HEK293 (cell line): ENCODE results near the gene AGO3.

ENCODE experiments used
- CTCF ChIA-PET: fragments of 350-600 bp; formaldehyde crosslinking; extraction: SDS; loops from one replicate; lab custom pipeline; 2021; ENCODE audit warnings: antibody characterized with exemption; lab: Yijun Ruan, JAX
- POLR2A ChIA-PET: fragments of 300-600 bp; formaldehyde crosslinking; extraction: SDS; loops from one replicate; lab custom pipeline; 2020; ENCODE audit warnings: antibody characterized with exemption, inconsistent platforms; lab: Yijun Ruan, JAX
- H3K27ac ChIP-seq: fragments of 200-500 bp; sonication (Bioruptor generic); 2 replicates; pipeline ENCODE4 v1.5.1; 2014; ENCODE audit warnings: low read depth, low read length, control low read depth, inconsistent platforms; ENCODE audit errors: extremely low read depth
- H3K36me3 ChIP-seq, 2 experiments: fragments of 200-500 bp in 1 of 2; sonication (Bioruptor generic) in 1 of 2; 1 replicate in 1 of 2; 2 replicates in 1 of 2; pipeline ENCODE4 v1.5.1; 2014 to 2017; ENCODE audit warnings: inconsistent platforms in 2 of 2, low read length in 2 of 2; ENCODE audit not compliant: control insufficient read depth in 2 of 2, insufficient read depth in 1 of 2
- H3K4me1 ChIP-seq: fragments of 200-500 bp; sonication (Bioruptor generic); 2 replicates; pipeline ENCODE4 v1.5.1; 2014; ENCODE audit warnings: mild to moderate bottlenecking, low read length, inconsistent platforms; ENCODE audit not compliant: control insufficient read depth, insufficient read depth
- H3K4me3 ChIP-seq: 2 replicates; pipeline ENCODE4 v1.5.1; 2011; ENCODE audit warnings: low read depth, mild to moderate bottlenecking, control low read depth, low read length, moderate library complexity
- H3K9me3 ChIP-seq: fragments of 200-500 bp; sonication (Bioruptor generic); 2 replicates; pipeline ENCODE4 v1.5.1; 2014; ENCODE audit warnings: low read depth, low read length, inconsistent platforms; ENCODE audit not compliant: control insufficient read depth, insufficient read depth
- HOXA7 ChIP-seq: sonication (generic); formaldehyde crosslinking; IDR thresholded peaks from 2 replicates; pipeline ENCODE4 v1.8.1; 2022; ENCODE audit warnings: missing genetic modification reagents, borderline replicate concordance
- OVOL3 ChIP-seq: fragments of 450-650 bp; formaldehyde crosslinking; IDR thresholded peaks from 2 replicates; pipeline ENCODE4 v1.5.1; 2016; ENCODE audit warnings: missing biosample characterization, missing genetic modification characterization
- PRDM6 ChIP-seq: fragments of 450-650 bp; formaldehyde crosslinking; IDR thresholded peaks from 2 replicates; pipeline ENCODE4 v1.5.1; 2017; ENCODE audit warnings: missing biosample characterization, missing genetic modification characterization
- ZBTB17 ChIP-seq: fragments of 450-650 bp; formaldehyde crosslinking; IDR thresholded peaks from 2 replicates; pipeline ENCODE4 v1.5.1; 2016; ENCODE audit warnings: missing biosample characterization, missing genetic modification characterization
- ZNF112 ChIP-seq: fragments of 450-650 bp; formaldehyde crosslinking; IDR thresholded peaks from 2 replicates; pipeline ENCODE4 v1.5.0; 2017; ENCODE audit warnings: missing biosample characterization, missing genetic modification characterization
- ZNF223 ChIP-seq: fragments of 450-650 bp; formaldehyde crosslinking; IDR thresholded peaks from 2 replicates; pipeline ENCODE4 v1.5.1; 2016; ENCODE audit warnings: missing biosample characterization, missing genetic modification characterization
- ZNF341 ChIP-seq: fragments of 450-650 bp; formaldehyde crosslinking; IDR thresholded peaks from 2 replicates; pipeline ENCODE4; 2016; ENCODE audit warnings: low read depth, missing biosample characterization, missing genetic modification characterization
- ZNF354C ChIP-seq: fragments of 450-650 bp; formaldehyde crosslinking; IDR thresholded peaks from 2 replicates; pipeline ENCODE4 v1.5.1; 2016; ENCODE audit warnings: missing biosample characterization, missing genetic modification characterization, low read depth, borderline replicate concordance
- ZNF391 ChIP-seq: fragments of 450-650 bp; formaldehyde crosslinking; IDR thresholded peaks from 2 replicates; pipeline ENCODE4 v1.5.1; 2016; ENCODE audit warnings: low read depth, missing biosample characterization, missing genetic modification characterization, borderline replicate concordance
- ZNF404 ChIP-seq: fragments of 450-650 bp; formaldehyde crosslinking; IDR thresholded peaks from 2 replicates; pipeline ENCODE4 v1.5.1; 2017; ENCODE audit warnings: missing biosample characterization, missing genetic modification characterization
- ZNF488 ChIP-seq: fragments of 450-650 bp; formaldehyde crosslinking; IDR thresholded peaks from 2 replicates; pipeline ENCODE4 v1.5.1; 2016; ENCODE audit warnings: missing biosample characterization, missing genetic modification characterization
- ZNF544 ChIP-seq: fragments of 450-650 bp; formaldehyde crosslinking; IDR thresholded peaks from 2 replicates; pipeline ENCODE4 v1.5.0; 2017; ENCODE audit warnings: missing biosample characterization, missing genetic modification characterization
- ZNF623 ChIP-seq: fragments of 450-650 bp; formaldehyde crosslinking; IDR thresholded peaks from 2 replicates; pipeline ENCODE4 v1.5.1; 2016; ENCODE audit warnings: missing biosample characterization, missing genetic modification characterization
- ZNF837 ChIP-seq: fragments of 450-650 bp; formaldehyde crosslinking; IDR thresholded peaks from 2 replicates; pipeline ENCODE4 v1.5.1; 2016; ENCODE audit warnings: missing biosample characterization, missing genetic modification characterization
- TF ChIP-seq, protein P1 (sequence below): fragments of 450-650 bp; formaldehyde crosslinking; IDR thresholded peaks from 2 replicates; pipeline ENCODE4 v1.5.1; 2016; ENCODE audit warnings: missing biosample characterization, missing genetic modification characterization
- TF ChIP-seq, protein P2 (sequence below): fragments of 450-650 bp; formaldehyde crosslinking; IDR thresholded peaks from 2 replicates; pipeline ENCODE4 v1.5.1; 2017; ENCODE audit warnings: missing biosample characterization, missing genetic modification characterization

The AGO3 gene

DNA sequence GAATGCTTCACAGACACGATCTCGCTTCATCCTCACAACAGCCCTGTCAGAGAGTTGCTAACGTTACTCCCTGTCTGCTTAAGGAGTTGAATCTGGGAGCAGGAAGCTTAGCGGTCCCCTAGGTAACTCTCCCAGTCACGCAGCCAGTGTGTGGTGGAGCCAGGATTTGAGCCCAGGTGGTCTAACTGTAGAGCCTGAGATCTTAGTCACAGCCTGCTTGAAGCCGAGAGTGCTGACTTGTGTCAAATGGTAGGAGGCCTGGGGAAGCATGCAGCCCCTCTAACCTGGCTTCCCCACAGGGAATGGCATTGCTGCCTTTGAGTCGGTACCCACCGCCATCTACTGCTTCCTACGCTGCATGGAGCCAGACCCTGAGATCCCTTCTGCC lies 161.9 kb downstream of the AGO3 start:
- CTCF ChIA-PET: interaction anchor here (1.1 kb wide), 1 partner anchor 42 kb away, joined by 3 read pairs; no protein-coding TSS in a partner anchor
- H3K27ac ChIP-seq: no peak overlapping the region
- peaks cover 4 to 72% of the 10 kb centered on the region in 2 experiments; a peak in 2 of 3 replicates for H3K36me3 ChIP-seq
- TF ChIP-seq ZNF391 (tag by site-specific recombination): no peak
- no peak for TF ChIP-seq ZNF488
- TF ChIP-seq ZNF112: no peak
- TF ChIP-seq ZNF544 (tag by site-specific recombination): no peak
- TF ChIP-seq ZNF623 (tag by site-specific recombination): no peak
- no peak overlapping the region for H3K4me3 ChIP-seq
- H3K4me1 ChIP-seq: no peaks in the 10 kb centered on the region
- POLR2A ChIA-PET: no interaction called here
- no peaks in the 10 kb centered on the region for H3K9me3 ChIP-seq

DNA sequence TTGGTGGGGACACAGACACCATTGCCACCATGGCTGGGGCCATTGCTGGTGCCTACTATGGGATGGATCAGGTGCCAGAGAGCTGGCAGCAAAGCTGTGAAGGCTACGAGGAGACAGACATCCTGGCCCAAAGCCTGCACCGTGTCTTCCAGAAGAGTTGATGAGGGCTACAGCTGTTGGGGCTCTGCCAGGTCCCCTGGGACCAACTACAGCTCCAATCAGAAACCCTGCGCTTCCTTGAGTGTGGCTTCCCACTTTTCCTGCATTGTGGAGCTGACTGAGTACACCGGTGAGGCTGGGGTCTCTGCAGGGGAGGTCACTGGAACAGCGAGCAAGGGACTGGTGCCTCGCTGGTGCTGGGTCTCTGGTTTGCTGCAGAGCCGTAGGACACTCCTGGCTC lies 162.3 kb downstream of the AGO3 start:
- TF ChIP-seq ZNF341 (tag by site-specific recombination): peak; percentile 35; the same call in 1 of the 2 replicates
- TF ChIP-seq ZNF223 (tag by site-specific recombination): no peak
- Histone ChIP-seq H3K9me3 (no peaks in the 10 kb centered on the region), H3K4me3 (no peak overlapping the region), H3K4me1 (no peaks in the 10 kb centered on the region), H3K36me3 (peaks cover 4 to 72% of the 10 kb centered on the region in 2 experiments; a peak in 2 of 3 replicates), H3K27ac (no peak overlapping the region)
- POLR2A ChIA-PET: no interaction called here
- CTCF ChIA-PET: interaction anchor here (1.1 kb wide), 1 partner anchor 42 kb away, joined by 3 read pairs; no protein-coding TSS in a partner anchor

GRCh38 chr1:36093929-36094328 lies 163.0 kb downstream of the AGO3 start:
- no peak for TF ChIP-seq ZNF837 (tag by site-specific recombination)
- TF ChIP-seq, protein P1, sequence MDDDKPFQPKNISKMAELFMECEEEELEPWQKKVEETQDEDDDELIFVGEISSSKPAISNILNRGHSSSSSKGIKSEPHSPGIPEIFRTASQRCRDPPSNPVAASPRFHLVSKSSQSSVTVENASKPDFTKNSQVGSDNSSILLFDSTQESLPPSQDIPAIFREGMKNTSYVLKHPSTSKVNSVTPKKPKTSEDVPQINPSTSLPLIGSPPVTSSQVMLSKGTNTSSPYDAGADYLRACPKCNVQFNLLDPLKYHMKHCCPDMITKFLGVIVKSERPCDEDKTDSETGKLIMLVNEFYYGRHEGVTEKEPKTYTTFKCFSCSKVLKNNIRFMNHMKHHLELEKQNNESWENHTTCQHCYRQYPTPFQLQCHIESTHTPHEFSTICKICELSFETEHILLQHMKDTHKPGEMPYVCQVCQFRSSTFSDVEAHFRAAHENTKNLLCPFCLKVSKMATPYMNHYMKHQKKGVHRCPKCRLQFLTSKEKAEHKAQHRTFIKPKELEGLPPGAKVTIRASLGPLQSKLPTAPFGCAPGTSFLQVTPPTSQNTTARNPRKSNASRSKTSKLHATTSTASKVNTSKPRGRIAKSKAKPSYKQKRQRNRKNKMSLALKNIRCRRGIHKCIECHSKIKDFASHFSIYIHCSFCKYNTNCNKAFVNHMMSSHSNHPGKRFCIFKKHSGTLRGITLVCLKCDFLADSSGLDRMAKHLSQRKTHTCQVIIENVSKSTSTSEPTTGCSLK (tag by site-specific recombination): no peak
- no peak for TF ChIP-seq OVOL3
- Histone ChIP-seq H3K9me3 (no peaks in the 10 kb centered on the region), H3K36me3 (peaks cover 4 to 72% of the 10 kb centered on the region in 2 experiments; a peak in 2 of 3 replicates), H3K4me3 (no peak overlapping the region), H3K27ac (no peak overlapping the region), H3K4me1 (no peaks in the 10 kb centered on the region)
- CTCF ChIA-PET: interaction anchor here (0.8 to 1.6 kb wide), 3 partner anchors 40 to 56 kb away, joined by 3 to 6 read pairs (median 4); no protein-coding TSS in a partner anchor
- POLR2A ChIA-PET: interaction anchor here (1.5 kb wide), 1 partner anchor 25 kb away, joined by 3 read pairs; no protein-coding TSS in a partner anchor

- H3K4me1 ChIP-seq: no peaks in the 10 kb centered on the region
- peaks cover 4 to 70% of the 10 kb centered on the region in 2 experiments; a peak in 2 of 3 replicates for H3K36me3 ChIP-seq
- no peaks in the 10 kb centered on the region for H3K9me3 ChIP-seq
- ChIA-PET CTCF (interaction anchor here (0.8 to 11.1 kb wide), 4 partner anchors 39 to 94 kb away, joined by 3 to 156 read pairs (median 4); no protein-coding TSS in a partner anchor), POLR2A (interaction anchor here (1.5 kb wide), 1 partner anchor 25 kb away, joined by 3 read pairs; no protein-coding TSS in a partner anchor)
- H3K4me3 ChIP-seq: no peak overlapping the region
- no peak for TF ChIP-seq ZNF354C (tag by site-specific recombination)
- TF ChIP-seq, protein P2, sequence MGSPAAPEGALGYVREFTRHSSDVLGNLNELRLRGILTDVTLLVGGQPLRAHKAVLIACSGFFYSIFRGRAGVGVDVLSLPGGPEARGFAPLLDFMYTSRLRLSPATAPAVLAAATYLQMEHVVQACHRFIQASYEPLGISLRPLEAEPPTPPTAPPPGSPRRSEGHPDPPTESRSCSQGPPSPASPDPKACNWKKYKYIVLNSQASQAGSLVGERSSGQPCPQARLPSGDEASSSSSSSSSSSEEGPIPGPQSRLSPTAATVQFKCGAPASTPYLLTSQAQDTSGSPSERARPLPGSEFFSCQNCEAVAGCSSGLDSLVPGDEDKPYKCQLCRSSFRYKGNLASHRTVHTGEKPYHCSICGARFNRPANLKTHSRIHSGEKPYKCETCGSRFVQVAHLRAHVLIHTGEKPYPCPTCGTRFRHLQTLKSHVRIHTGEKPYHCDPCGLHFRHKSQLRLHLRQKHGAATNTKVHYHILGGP (tag by site-specific recombination): no peak
- 0 out of 2 replicates have a peak, but pooled peaks have one; percentile 16 for TF ChIP-seq ZBTB17 (tag by site-specific recombination)
- TF ChIP-seq HOXA7: no peak
- no peak for TF ChIP-seq PRDM6 (tag by site-specific recombination)
- no peak for TF ChIP-seq ZNF404 (tag by site-specific recombination)
- no peak overlapping the region; the same call in 1 of the 2 replicates for H3K27ac ChIP-seq
These were observed 163.7 kb downstream of the AGO3 start for GRCh38 chr1:36094621-36095061.
